ENCODE results near the gene MTA3.
"Not testable (repeated sequence)": the region's sequence is repeated elsewhere in the genome, so short reads cannot be mapped to it uniquely, and the experiment has no call there.

The MTA3 gene

GRCh38 chr2:42614838-42615237 is 46.4 kb downstream of the MTA3 start:
- no peak for DNase-seq

DNA sequence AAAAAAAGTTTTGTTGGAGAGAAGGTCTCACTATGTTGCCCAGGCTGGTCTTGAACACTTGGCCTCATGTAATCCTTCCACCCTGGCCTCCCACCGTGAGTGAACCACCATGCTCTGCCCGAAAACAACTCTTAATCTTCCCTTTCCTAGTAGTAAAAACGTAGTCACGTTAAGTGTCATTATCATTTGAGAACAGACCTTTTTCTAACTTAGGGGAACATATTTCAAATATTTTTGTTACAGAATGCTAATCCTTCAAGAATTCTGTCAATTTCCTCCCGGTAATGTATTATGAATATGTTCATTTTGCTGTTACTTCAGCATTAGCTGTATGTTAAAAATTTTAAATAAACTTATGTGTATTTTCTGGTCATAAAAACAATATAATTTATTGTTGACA is 49.7 kb downstream of the MTA3 start:
- no peak for DNase-seq

- DNase-seq, result no peak
Measured at GRCh38 chr2:42618972-42619371, 50.5 kb downstream of the MTA3 start.

DNA sequence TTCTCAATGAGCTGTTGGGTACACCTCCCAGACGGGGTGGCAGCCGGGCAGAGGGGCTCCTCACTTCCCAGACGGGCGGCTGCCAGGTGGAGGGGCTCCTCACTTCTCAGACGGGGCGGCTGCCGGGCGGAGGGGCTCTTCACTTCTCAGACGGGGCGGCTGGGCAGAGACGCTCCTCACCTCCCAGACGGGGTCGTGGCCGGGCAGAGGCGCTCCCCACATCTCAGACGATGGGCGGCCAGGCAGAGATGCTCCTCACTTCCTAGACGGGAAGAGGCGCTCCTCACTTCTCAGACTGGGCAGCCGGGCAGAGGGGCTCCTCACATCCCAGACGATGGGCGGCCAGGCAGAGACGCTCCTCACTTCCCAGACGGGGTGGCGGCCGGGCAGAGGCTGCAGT is 53.2 kb downstream of the MTA3 start:
- DNase-seq, result not testable (repeated sequence)

- no peak for DNase-seq
Measured at GRCh38 chr2:42622943-42623676, 54.7 kb downstream of the MTA3 start.

- DNase-seq, result no peak
Measured at GRCh38 chr2:42624047-42624446, 55.6 kb downstream of the MTA3 start.

DNA sequence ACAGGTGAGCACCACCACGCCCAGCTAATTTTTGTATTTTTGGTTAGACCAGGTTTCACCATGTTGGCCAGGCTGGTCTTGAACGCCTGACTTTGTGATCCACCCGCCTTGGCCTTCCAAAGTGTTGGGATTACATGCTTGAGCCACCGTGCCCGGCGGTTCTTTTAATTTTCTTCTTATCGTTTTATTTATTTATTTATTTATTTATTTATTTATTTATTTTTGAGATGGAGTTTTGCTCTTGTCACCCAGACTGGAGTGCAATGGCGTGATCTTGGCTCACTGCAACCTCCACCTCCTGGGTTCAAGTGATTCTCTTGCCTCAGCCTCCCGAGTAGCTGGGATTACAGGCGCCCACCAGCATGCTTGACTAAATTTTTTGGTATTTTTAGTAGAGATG is 59.6 kb downstream of the MTA3 start:
- DNase-seq, result not testable (repeated sequence)

DNA sequence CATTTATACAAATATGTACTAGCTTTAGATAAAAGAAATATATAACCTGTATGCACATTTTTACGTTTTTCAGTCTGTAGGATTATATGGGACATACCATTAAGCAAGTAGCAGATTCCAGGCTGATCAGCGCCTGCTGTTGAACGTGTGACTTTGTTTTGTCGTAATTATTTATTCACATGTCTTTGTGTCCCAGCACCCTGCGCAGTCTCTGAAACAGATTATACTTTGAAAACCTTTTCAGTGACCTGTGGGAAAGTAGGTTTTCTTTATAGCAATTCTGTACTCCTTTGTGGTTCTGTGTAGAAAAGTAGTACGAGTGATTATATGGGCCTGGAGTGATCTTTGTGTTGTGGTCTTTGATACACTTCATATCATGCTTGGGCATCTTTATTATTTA is 68.5 kb downstream of the MTA3 start:
- no peak for DNase-seq

DNA sequence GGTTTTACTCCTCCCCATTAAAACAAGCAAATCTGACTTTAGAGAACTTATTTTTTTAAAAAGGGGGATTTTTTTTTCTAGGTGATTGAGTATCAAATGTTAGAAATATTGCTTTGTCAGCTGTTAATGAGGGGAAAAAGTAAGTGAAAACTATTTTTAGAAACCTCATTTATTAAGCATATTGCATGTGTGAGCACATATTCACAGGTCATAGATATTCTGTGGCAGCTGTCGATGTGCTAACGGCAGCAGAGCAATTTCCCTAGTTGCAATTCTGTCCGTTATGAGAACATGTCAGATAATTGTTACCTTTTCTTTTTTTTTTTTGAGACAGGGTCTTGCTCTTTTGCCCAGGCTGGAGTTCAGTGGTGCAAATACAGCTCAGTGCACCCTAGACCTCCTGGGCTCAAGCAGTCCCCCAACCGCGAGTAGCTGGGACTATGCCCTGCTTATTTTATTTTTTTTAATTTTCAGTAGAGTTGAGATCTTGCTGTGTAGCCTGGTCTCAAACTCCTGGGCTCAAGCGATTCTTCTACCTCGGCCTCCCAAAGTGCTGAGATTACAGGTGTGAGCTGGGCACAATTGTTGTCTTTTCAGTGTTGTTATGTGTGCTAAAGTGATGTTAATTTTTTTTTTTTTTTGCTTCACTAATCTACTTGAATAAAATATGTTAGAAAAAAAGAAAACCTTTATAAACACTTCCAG is 69.8 kb downstream of the MTA3 start:
- no peak for DNase-seq

GRCh38 chr2:42639340-42640077 is 71.1 kb downstream of the MTA3 start:
- DNase-seq, result no peak

DNA sequence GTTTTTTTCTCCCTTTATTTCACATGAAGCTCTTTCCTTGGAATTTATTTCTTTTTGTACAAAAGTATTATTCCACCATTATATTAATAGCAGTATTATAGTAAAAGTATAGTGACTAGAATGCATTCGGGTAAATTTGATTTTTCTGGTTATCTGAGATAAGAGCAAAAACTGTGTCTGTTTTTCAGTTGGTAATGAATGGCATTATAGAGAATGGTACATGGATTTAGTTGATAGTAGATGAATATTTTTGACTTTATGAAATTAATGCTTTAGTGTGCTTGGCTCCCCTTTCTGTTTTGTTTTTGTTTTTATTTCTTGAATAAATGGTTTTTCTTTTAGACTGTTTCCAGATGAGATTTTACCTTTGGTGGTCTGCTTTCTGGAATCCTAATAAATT is 71.8 kb downstream of the MTA3 start:
- DNase-seq, result no peak

GRCh38 chr2:42642371-42642770 is 73.9 kb downstream of the MTA3 start:
- not testable (repeated sequence) for DNase-seq

DNA sequence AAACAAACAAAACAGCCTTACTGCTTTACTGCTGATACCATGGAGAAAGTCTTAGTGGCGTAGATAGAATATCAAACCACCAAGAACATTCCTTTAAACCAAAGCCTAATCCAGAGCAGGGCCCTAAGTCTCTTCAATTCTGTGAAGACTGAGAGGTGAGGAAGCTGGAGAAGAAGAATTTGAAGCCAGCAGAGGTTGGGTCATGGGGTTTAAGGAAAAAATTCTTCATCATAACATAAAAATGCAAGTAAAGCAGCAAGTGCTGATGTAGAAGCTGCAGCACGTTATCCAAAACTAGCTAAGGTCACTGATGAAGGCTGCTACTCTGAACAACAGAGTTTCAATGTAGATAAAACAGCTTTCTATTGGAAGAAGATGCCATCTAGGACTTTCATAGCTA is 77.1 kb downstream of the MTA3 start:
- DNase-seq, result no peak

DNA sequence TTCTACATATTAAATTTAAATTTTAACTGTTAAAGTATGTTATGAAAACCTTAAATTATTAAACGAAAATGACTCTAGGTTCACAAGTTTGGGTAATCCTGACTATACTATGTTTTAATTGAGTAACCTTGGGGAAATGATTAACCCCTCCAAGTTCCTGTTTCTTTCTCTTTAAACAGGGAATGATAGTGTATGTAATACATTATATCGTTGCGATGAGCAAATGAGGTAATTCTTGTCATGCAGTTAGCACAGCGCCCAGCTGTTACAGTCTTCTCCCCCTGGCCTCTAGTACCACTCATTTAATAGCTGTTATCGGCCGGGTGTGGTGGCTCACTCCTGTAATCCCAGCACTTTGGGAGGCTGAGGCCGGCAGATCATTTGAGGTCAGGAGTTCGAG is 80.4 kb downstream of the MTA3 start:
- DNase-seq, result no peak

GRCh38 chr2:42651057-42651456 is 82.6 kb downstream of the MTA3 start:
- no peak for DNase-seq

DNA sequence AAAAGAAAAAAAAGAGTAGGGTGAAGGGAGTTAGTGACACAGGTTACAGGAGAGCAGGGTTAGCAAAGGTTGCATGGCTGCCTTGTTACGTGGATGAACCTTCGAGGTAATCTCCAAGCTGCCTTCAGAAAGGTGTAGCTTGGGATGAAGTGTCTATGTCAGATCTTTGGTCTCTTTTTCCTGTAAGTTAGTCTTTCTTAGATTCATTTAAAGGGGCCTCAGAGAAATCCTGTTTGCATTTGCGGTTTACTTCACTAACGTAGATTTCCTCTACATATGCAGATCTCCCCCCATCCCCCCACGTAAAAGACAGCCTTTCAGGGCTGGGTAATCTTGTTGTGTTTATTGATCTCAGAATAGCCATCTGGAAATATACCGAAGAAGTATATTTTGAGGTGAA is 83.7 kb downstream of the MTA3 start:
- DNase-seq, result no peak

DNA sequence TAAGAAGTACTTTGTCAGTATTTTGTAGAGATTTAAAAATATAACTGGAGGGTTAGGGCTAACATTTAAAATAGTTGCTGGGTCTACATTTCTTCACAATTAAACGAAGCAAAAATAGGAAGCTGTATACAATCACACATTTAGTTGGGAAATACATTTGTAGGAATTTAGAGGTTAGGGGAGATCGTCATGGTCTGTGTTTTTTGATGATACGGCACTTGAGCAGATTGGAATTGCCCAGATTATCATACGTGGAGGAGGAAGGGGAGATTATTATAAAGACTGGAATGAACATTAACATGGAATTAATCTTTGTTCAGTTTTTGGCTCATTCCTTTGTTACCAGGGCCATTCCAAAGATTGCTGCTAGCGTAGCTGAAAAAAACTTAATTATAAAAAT is 84.6 kb downstream of the MTA3 start:
- no peak for DNase-seq

- no peak for DNase-seq
Measured at GRCh38 chr2:42653908-42654445, 85.5 kb downstream of the MTA3 start.

GRCh38 chr2:42658306-42658705 is 89.9 kb downstream of the MTA3 start:
- no peak for DNase-seq

GRCh38 chr2:42659609-42660008 is 91.2 kb downstream of the MTA3 start:
- DNase-seq, result no peak

DNA sequence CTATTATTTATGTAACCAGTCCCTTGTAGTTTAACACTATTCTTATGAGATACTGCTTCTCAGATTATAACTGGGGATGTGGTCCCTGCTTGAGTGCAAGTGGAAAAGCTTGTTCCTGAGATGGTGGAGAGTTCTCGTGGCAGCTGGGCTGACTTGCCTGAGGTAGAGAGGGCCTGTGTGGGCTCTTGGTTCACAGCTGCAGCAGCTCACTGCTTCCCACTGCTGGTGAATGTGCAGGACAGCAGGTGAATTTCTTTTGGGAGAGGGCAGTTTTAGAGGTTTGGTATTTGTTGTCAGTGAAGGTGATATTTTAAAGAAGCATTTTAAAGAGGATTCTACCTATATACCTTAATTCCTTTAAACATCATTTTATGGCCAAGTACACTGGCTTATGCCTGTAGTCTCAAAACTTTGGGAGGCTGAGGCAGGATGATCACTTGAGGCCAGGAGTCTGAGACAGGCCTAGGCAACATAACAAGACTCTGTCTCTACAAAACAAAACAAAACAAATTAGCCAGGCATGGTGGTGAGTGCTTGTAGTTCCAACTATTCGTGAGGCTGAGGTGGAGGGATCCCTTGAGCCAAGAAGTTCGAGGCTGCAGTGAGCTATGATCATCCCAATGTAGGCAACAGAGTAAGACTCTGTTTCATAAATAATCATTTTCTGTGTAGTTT is 94.8 kb downstream of the MTA3 start:
- DNase-seq, result peak; percentile 25

DNA sequence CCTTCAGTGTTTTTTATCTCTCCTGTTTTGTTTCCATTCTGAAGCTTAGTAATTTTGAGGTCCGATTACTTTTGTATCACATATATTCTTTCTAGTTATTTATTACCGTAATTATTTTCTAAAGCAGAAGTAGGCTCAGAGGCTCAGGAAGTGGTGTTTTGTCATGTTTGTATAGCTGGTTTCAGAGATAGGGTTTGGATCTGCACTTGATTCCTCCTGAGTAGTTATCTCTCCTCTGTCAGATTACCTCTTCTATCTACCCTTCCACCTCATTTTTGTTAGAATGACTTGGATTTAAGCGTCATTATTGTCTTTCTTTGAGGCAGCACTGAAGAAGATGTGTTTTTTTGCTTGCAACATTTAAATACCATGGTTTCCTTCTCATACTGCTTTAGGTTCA is 95.4 kb downstream of the MTA3 start:
- no peak for DNase-seq

DNA sequence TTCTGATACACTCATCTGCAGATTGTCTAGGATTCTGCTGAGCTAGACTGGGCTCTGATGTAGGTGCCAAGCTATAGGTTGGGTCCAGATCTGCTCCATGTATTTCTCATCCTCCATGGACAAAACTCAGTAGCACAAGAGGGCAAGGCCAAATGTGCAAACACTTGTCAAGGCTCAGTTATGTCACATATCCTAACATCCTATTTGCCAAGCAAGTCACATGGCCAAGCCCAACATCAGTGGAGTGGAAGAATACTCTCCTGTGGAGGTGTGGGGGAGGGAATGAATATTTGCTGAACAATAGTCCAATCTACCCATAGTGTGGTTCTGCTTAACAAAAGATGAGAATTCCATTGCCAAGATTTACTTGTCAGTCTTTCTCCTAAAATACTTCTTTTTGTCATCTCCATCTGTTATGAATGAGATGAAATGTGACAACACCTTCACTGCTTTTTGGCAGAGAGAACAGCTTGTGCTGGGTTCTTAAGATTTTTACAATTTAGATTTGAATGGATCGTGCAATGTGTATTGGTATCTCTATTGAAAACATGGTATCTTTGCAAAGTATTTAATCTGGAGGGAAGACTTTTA is 105.7 kb downstream of the MTA3 start:
- DNase-seq, result no peak

All from stimulated activated naive CD4-positive, alpha-beta T cell treated with Interleukin-2 at 50 U/mL for 16 hours (primary cell).